ENCODE measurements around the gene HCAR3. TPM values are rescaled to one million over a fixed set of nuclear protein-coding genes. Genes with fewer than 3 reads are reported as not detected.

HCAR3 gene
- total and polyA plus RNA-seq, 2 donors (not counting 1 experiment from before 2014, with no cell fraction given) = 0.12 to 1.2 TPM

DNA sequence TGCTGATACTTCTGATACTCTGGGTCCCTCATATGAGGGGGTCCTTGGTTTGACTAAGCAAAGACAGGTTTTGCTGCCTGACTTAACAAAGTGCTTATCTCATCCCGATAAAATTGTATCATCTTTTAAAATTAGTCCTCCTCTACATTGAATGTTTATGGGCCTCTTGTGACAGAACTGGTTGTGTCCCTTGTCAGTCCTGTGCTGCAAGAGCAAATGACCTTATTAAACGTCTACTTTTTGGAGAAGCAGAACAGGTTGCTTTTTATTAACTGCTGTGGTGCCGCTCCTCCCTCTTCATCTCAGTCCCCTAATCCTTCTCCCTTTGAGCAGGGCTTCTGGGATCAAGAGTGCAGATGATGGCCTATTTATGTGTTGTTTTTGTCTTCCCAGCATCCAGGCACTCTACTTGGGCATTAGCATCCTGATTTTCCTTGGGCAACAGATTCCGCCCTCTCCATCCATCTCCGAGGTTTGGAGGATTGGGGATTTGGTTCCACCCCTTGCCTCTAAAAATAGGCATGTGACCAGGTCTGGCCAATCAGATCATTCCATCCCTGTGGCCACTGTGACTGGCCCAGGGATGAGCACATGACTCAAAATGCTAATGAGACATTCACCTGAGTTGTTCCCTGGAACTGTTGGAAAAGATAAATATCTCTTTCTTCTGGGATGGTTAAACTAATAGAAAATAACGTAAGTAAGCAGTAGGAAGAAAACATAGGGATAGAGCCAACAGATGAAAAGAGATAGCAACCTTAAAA lies 33.1 kb upstream of the HCAR3 start:
- H3K9me3 ChIP-seq (ENCODE audit: control extremely low read depth in 1 of 3, control insufficient read depth in 2 of 3, insufficient read depth in 1 of 3, low read length in 2 of 3) = no peaks in the 10 kb centered on the region
- DNase-seq = no peak
- no peak overlapping the region for H3K9ac ChIP-seq (ENCODE audit: low read length)
- POLR2A ChIA-PET = no interaction called here
- H3K4me3 ChIP-seq (ENCODE audit: control extremely low read depth in 1 of 5, extremely low read depth in 1 of 5, insufficient read depth in 1 of 5, low read depth in 2 of 5, low read length in 4 of 5) = no peak overlapping the region
- H3K79me2 ChIP-seq (ENCODE audit: control insufficient read depth, insufficient read depth, low read length) = peaks cover 21% of the 10 kb centered on the region
- no peak for TF ChIP-seq CTCF (IDR thresholded peaks at IDR 0.05)
- no peak for TF ChIP-seq EZH2 (IDR thresholded peaks at IDR 0.05; ENCODE audit: borderline replicate concordance, insufficient read depth, low read depth, low read length, poor library complexity, severe bottlenecking)
- no peak overlapping the region for H3K4me2 ChIP-seq (replicated peaks; ENCODE audit: low read depth, low read length, poor library complexity, severe bottlenecking)
- no peak overlapping the region for H3K27ac ChIP-seq (ENCODE audit: low read length in 2 of 2)
- H3K36me3 ChIP-seq (replicated peaks in 1 of 2; ENCODE audit: control extremely low read depth in 1 of 2, control insufficient read depth in 1 of 2, extremely low read depth in 1 of 2, insufficient read depth in 2 of 2, low read length in 1 of 2) = peaks cover 0 to 13% of the 10 kb centered on the region in 2 experiments
- Mint-ChIP-seq H3K27ac (no peak overlapping the region), H3K9me3 (ENCODE audit: insufficient read depth) (no peaks in the 10 kb centered on the region), H3K4me1 (peaks cover 35% of the 10 kb centered on the region), H3K4me3 (no peak overlapping the region), H3K27me3 (no peaks in the 10 kb centered on the region)
- intact Hi-C loops (cut with micrococcal nuclease) = loop anchor here (5.0 kb wide), 1 partner anchor 412 kb away; no protein-coding TSS in a partner anchor
- H2AFZ ChIP-seq (ENCODE audit: insufficient read depth, low read depth, low read length, poor library complexity, severe bottlenecking) = no peak overlapping the region
- ATAC-seq (ENCODE audit: low read depth) = no peak
- CTCF ChIA-PET = interaction anchor here (0.7 kb wide), 1 partner anchor 31 kb away, joined by 5 read pairs; no protein-coding TSS in a partner anchor
- no peaks in the 10 kb centered on the region for H3K27me3 ChIP-seq (replicated peaks in 1 of 4; ENCODE audit: control extremely low read depth in 1 of 4, control insufficient read depth in 3 of 4, insufficient read depth in 4 of 4, low read length in 3 of 4)
- 100% methylated on average over 4 of the region's 6 CpGs for WGBS (ENCODE audit: insufficient coverage)
- peaks cover 13 to 23% of the 10 kb centered on the region in 2 donors for H3K4me1 ChIP-seq (ENCODE audit: control insufficient read depth in 2 of 2, insufficient read depth in 2 of 2, low read length in 2 of 2)
- H4K20me1 ChIP-seq (ENCODE audit: control insufficient read depth, insufficient read depth, low read length, poor library complexity, severe bottlenecking) = no peaks in the 10 kb centered on the region

All from B cell (primary cell).